ENCODE results near the gene TBC1D9.

Gene TBC1D9

DNA sequence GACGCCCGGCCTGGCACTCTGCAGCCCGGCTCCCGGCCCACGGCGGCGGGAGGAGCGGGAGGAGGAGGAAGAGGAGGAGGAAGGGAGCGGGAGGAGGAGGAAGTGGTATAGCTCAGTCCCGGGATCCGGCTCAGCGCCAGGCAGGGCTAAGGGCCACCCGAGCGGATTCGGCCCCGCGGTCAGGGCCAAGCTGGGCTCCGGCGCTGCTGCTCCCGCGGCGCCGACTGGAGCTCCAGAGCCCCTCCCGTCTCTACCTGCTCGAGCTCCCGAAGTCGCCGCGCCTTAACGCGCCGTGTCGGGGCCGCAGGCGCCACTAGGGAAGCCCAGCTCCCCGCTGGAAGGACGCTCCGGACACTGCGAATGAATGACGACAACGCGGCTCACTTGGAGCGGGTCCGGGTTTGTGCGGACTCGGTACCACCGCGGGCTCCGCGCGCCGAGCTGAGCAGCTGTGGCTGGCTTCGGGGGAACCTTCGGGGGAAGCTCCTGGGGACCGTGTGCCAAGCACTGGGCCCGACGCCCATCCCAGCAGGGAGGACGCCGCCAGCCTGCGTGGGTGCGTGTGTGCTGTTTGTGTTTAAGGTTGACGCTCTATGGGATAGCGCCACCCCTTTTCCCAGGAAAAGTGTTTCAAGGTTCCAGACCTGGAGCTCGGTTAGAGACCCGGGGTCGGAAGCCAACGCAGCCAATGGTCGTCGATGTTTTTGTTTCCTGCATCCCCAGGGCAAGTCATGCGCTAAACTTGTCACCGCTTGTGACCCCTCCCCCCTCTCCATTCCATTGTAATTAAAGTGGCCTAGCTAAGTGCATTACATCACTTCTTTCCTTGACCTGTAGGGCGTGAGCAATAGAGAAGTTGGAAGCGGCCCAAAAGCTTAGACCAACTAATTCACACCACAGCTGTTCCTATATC, at the start of gene TBC1D9 (continued):
- TF ChIP-seq, protein P1, sequence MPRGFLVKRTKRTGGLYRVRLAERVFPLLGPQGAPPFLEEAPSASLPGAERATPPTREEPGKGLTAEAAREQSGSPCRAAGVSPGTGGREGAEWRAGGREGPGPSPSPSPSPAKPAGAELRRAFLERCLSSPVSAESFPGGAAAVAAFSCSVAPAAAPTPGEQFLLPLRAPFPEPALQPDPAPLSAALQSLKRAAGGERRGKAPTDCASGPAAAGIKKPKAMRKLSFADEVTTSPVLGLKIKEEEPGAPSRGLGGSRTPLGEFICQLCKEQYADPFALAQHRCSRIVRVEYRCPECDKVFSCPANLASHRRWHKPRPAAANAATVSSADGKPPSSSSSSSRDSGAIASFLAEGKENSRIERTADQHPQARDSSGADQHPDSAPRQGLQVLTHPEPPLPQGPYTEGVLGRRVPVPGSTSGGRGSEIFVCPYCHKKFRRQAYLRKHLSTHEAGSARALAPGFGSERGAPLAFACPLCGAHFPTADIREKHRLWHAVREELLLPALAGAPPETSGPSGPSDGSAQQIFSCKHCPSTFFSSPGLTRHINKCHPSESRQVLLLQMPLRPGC (tag by site-specific recombination; IDR thresholded peaks at IDR 0.05), result peak; percentile 93
- TF ChIP-seq ZSCAN30 (tag by site-specific recombination; IDR thresholded peaks at IDR 0.05) (peak; percentile 80; the same call in 1 of the 2 replicates), ZNF169 (tag by site-specific recombination; IDR thresholded peaks at IDR 0.05) (no peak), ZNF138 (tag by site-specific recombination; IDR thresholded peaks at IDR 0.05; ENCODE audit: borderline replicate concordance) (no peak), ZBTB8A (tag by site-specific recombination; IDR thresholded peaks at IDR 0.05) (peak; percentile 85), ZNF585B (tag by site-specific recombination; IDR thresholded peaks at IDR 0.05) (no peak), ZNF701 (tag by site-specific recombination; IDR thresholded peaks at IDR 0.05) (no peak), SP3 (tag by site-specific recombination; IDR thresholded peaks at IDR 0.05) (peak; percentile 37), ZNF416 (tag by site-specific recombination; IDR thresholded peaks at IDR 0.05) (no peak), ZNF747 (tag by site-specific recombination; IDR thresholded peaks at IDR 0.05) (no peak), ZNF10 (tag by site-specific recombination; IDR thresholded peaks at IDR 0.05) (no peak), BCL11B (tag by site-specific recombination; IDR thresholded peaks at IDR 0.05; ENCODE audit: low read depth) (peak; percentile 53; the same call in 1 of the 2 replicates), KLF7 (tag by site-specific recombination; IDR thresholded peaks at IDR 0.05; ENCODE audit: borderline replicate concordance) (peak; percentile 17; the same call in 1 of the 2 replicates), EGR2 (tag by site-specific recombination; IDR thresholded peaks at IDR 0.05; ENCODE audit: low read depth) (peak; percentile 24; the same call in 1 of the 2 replicates), ZNF629 (tag by site-specific recombination; IDR thresholded peaks at IDR 0.05) (peak; percentile 93), ZNF571 (tag by site-specific recombination; IDR thresholded peaks at IDR 0.05) (no peak), ZNF473 (tag by site-specific recombination; IDR thresholded peaks at IDR 0.05) (no peak), ZNF626 (tag by site-specific recombination; IDR thresholded peaks at IDR 0.05) (no peak), ZNF239 (tag by site-specific recombination; IDR thresholded peaks at IDR 0.05) (no peak), ZXDB (tag by site-specific recombination; IDR thresholded peaks at IDR 0.05) (peak; percentile 84), ZNF501 (tag by site-specific recombination; IDR thresholded peaks at IDR 0.05) (peak; percentile 89)
- TF ChIP-seq, protein P2, sequence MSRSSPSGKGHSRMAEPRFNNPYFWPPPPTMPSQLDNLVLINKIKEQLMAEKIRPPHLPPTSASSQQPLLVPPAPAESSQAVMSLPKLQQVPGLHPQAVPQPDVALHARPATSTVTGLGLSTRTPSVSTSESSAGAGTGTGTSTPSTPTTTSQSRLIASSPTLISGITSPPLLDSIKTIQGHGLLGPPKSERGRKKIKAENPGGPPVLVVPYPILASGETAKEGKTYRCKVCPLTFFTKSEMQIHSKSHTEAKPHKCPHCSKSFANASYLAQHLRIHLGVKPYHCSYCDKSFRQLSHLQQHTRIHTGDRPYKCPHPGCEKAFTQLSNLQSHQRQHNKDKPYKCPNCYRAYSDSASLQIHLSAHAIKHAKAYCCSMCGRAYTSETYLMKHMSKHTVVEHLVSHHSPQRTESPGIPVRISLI (tag by site-specific recombination; IDR thresholded peaks at IDR 0.05), result no peak
- TF ChIP-seq, protein P3, sequence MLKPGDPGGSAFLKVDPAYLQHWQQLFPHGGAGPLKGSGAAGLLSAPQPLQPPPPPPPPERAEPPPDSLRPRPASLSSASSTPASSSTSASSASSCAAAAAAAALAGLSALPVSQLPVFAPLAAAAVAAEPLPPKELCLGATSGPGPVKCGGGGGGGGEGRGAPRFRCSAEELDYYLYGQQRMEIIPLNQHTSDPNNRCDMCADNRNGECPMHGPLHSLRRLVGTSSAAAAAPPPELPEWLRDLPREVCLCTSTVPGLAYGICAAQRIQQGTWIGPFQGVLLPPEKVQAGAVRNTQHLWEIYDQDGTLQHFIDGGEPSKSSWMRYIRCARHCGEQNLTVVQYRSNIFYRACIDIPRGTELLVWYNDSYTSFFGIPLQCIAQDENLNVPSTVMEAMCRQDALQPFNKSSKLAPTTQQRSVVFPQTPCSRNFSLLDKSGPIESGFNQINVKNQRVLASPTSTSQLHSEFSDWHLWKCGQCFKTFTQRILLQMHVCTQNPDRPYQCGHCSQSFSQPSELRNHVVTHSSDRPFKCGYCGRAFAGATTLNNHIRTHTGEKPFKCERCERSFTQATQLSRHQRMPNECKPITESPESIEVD (tag by site-specific recombination; IDR thresholded peaks at IDR 0.05), result peak; percentile 85
- TF ChIP-seq, protein P4, sequence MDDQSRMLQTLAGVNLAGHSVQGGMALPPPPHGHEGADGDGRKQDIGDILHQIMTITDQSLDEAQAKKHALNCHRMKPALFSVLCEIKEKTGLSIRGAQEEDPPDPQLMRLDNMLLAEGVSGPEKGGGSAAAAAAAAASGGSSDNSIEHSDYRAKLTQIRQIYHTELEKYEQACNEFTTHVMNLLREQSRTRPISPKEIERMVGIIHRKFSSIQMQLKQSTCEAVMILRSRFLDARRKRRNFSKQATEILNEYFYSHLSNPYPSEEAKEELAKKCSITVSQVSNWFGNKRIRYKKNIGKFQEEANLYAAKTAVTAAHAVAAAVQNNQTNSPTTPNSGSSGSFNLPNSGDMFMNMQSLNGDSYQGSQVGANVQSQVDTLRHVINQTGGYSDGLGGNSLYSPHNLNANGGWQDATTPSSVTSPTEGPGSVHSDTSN (CRISPR knock-in tag; IDR thresholded peaks at IDR 0.05), result no peak
- TF ChIP-seq, protein P5, sequence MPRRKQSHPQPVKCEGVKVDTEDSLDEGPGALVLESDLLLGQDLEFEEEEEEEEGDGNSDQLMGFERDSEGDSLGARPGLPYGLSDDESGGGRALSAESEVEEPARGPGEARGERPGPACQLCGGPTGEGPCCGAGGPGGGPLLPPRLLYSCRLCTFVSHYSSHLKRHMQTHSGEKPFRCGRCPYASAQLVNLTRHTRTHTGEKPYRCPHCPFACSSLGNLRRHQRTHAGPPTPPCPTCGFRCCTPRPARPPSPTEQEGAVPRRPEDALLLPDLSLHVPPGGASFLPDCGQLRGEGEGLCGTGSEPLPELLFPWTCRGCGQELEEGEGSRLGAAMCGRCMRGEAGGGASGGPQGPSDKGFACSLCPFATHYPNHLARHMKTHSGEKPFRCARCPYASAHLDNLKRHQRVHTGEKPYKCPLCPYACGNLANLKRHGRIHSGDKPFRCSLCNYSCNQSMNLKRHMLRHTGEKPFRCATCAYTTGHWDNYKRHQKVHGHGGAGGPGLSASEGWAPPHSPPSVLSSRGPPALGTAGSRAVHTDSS (tag by site-specific recombination; IDR thresholded peaks at IDR 0.05), result peak; percentile 90
- TF ChIP-seq, protein P6, sequence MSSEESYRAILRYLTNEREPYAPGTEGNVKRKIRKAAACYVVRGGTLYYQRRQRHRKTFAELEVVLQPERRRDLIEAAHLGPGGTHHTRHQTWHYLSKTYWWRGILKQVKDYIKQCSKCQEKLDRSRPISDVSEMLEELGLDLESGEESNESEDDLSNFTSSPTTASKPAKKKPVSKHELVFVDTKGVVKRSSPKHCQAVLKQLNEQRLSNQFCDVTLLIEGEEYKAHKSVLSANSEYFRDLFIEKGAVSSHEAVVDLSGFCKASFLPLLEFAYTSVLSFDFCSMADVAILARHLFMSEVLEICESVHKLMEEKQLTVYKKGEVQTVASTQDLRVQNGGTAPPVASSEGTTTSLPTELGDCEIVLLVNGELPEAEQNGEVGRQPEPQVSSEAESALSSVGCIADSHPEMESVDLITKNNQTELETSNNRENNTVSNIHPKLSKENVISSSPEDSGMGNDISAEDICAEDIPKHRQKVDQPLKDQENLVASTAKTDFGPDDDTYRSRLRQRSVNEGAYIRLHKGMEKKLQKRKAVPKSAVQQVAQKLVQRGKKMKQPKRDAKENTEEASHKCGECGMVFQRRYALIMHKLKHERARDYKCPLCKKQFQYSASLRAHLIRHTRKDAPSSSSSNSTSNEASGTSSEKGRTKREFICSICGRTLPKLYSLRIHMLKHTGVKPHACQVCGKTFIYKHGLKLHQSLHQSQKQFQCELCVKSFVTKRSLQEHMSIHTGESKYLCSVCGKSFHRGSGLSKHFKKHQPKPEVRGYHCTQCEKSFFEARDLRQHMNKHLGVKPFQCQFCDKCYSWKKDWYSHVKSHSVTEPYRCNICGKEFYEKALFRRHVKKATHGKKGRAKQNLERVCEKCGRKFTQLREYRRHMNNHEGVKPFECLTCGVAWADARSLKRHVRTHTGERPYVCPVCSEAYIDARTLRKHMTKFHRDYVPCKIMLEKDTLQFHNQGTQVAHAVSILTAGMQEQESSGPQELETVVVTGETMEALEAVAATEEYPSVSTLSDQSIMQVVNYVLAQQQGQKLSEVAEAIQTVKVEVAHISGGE (tag by site-specific recombination; conservative IDR thresholded peaks at IDR 0.05; ENCODE audit: low read depth), result peak; percentile 44; the same call in 1 of the 2 replicates
- TF ChIP-seq, protein P7, sequence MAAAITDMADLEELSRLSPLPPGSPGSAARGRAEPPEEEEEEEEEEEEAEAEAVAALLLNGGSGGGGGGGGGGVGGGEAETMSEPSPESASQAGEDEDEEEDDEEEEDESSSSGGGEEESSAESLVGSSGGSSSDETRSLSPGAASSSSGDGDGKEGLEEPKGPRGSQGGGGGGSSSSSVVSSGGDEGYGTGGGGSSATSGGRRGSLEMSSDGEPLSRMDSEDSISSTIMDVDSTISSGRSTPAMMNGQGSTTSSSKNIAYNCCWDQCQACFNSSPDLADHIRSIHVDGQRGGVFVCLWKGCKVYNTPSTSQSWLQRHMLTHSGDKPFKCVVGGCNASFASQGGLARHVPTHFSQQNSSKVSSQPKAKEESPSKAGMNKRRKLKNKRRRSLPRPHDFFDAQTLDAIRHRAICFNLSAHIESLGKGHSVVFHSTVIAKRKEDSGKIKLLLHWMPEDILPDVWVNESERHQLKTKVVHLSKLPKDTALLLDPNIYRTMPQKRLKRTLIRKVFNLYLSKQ (tag by site-specific recombination; IDR thresholded peaks at IDR 0.05; ENCODE audit: borderline replicate concordance), result no peak

All from HEK293 (cell line).